ENCODE results near the gene RAB42. TPM values are rescaled to one million over a fixed set of nuclear protein-coding genes. Genes with fewer than 3 reads are reported as not detected.

Gene RAB42
- total RNA-seq, 1 experiment from 2014 or later: not detected

DNA sequence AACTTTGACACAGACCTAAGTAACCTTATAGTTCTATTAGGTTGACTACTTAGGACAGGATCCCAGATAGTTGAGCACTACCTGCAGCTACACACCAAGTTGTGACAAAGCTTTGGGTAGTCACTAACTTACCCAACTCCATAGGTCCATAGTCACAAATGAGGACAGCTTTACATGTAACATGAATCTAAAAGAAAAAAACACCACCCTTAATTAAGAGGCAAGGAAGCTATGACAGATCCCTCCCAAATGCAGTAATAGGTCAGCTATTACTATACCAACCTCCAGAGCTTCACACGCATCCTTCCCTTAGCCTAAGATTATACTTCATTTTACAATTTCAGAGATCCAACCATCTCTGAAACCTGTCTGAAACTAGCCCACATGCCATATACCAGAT, 12.7 kb upstream of the RAB42 start:
- Mint-ChIP-seq H3K4me1 (ENCODE audit: insufficient read depth, unreplicated experiment) (peaks cover 15% of the 10 kb centered on the region), H3K27me3 (ENCODE audit: insufficient read depth, unreplicated experiment) (no peaks in the 10 kb centered on the region), H3K27ac (ENCODE audit: low read depth, unreplicated experiment) (peak overlapping the region; percentile 92), H3K36me3 (ENCODE audit: insufficient read depth, unreplicated experiment) (peaks cover 76% of the 10 kb centered on the region), H3K9me3 (ENCODE audit: unreplicated experiment) (no peaks in the 10 kb centered on the region), H3K4me3 (ENCODE audit: unreplicated experiment) (peak overlapping the region; percentile 91)
- CTCF ChIA-PET: interaction anchor here (0.6 to 5.4 kb wide), 7 partner anchors 19 to 1189 kb away, joined by 3 to 28 read pairs (median 3); no protein-coding TSS in a partner anchor
- intact Hi-C loops (cut with micrococcal nuclease): no loop called here
- no peak for TF ChIP-seq CTCF (IDR thresholded peaks at IDR 0.05; ENCODE audit: unreplicated experiment)
- POLR2A ChIA-PET: interaction anchor here (0.7 to 6.6 kb wide), 18 partner anchors 9 to 331 kb away, joined by 3 to 147 read pairs (median 18); partner anchors contain the start of genes RCC1, RNU11, SESN2 and TAF12
- BruUV-seq (replicated peaks): no TSS peak
- no peak for DNase-seq (ENCODE audit: unreplicated experiment)

GRCh38 chr1:28580722-28581530, 11.1 kb upstream of the RAB42 start:
- CTCF ChIA-PET: interaction anchor here (0.6 to 5.4 kb wide), 8 partner anchors 10 to 171 kb away, joined by 3 to 28 read pairs (median 3); partner anchors contain the start of gene TAF12
- intact Hi-C loops (cut with micrococcal nuclease): loop anchor here (1.0 to 5.0 kb wide), 4 partner anchors 22 to 296 kb away; partner anchors contain the start of gene TRNAU1AP
- H3K9me3 Mint-ChIP-seq (ENCODE audit: unreplicated experiment): no peaks in the 10 kb centered on the region
- DNase-seq (ENCODE audit: unreplicated experiment): peak; percentile 42
- no peaks in the 10 kb centered on the region for H3K27me3 Mint-ChIP-seq (ENCODE audit: insufficient read depth, unreplicated experiment)
- TSS peak; percentile 66 for BruUV-seq (replicated peaks)
- H3K4me3 Mint-ChIP-seq (ENCODE audit: unreplicated experiment): peak overlapping the region; percentile 91
- TF ChIP-seq CTCF (IDR thresholded peaks at IDR 0.05; ENCODE audit: unreplicated experiment): no peak
- POLR2A ChIA-PET: interaction anchor here (0.7 to 6.6 kb wide), 39 partner anchors 9 to 345 kb away, joined by 3 to 147 read pairs (median 8); partner anchors contain the start of genes ATP5IF1, GMEB1, MED18 and PHACTR4
- H3K36me3 Mint-ChIP-seq (ENCODE audit: insufficient read depth, unreplicated experiment): peaks cover 60% of the 10 kb centered on the region
- H3K4me1 Mint-ChIP-seq (ENCODE audit: insufficient read depth, unreplicated experiment): peaks cover 15% of the 10 kb centered on the region
- H3K27ac Mint-ChIP-seq (ENCODE audit: low read depth, unreplicated experiment): peak overlapping the region; percentile 92

- ChIA-PET POLR2A (interaction anchor here (0.5 to 6.6 kb wide), 47 partner anchors 9 to 911 kb away, joined by 3 to 147 read pairs (median 6); partner anchors contain the start of genes ATP5IF1, GMEB1, MED18 and PHACTR4), CTCF (interaction anchor here (0.6 to 5.4 kb wide), 7 partner anchors 20 to 172 kb away, joined by 3 to 28 read pairs (median 3); partner anchors contain the start of gene TAF12)
- TF ChIP-seq CTCF (IDR thresholded peaks at IDR 0.05; ENCODE audit: unreplicated experiment): no peak
- DNase-seq (ENCODE audit: unreplicated experiment): peak; percentile 93
- Mint-ChIP-seq H3K4me1 (ENCODE audit: insufficient read depth, unreplicated experiment) (peaks cover 15% of the 10 kb centered on the region), H3K27me3 (ENCODE audit: insufficient read depth, unreplicated experiment) (no peaks in the 10 kb centered on the region), H3K27ac (ENCODE audit: low read depth, unreplicated experiment) (peak overlapping the region; percentile 92), H3K4me3 (ENCODE audit: unreplicated experiment) (peak overlapping the region; percentile 91), H3K36me3 (ENCODE audit: insufficient read depth, unreplicated experiment) (peaks cover 53% of the 10 kb centered on the region), H3K9me3 (ENCODE audit: unreplicated experiment) (no peaks in the 10 kb centered on the region)
- BruUV-seq (replicated peaks): no TSS peak
- intact Hi-C loops (cut with micrococcal nuclease): loop anchor here (1.0 to 5.0 kb wide), 4 partner anchors 21 to 296 kb away; partner anchors contain the start of gene TRNAU1AP
Measured at GRCh38 chr1:28581531-28582247, 10.4 kb upstream of the RAB42 start.
